Astrocyte of the cerebellum (primary cell): ENCODE data around the gene SCRN2.

Experiments
- DNase-seq: peaks from one replicate; pipeline ENCODE4 v3.0.0-alpha.2; 2011; ENCODE audit warnings: low read depth
- H3K4me3 ChIP-seq: 2 replicates; pipeline ENCODE4 v1.5.1; 2011; ENCODE audit warnings: mild to moderate bottlenecking, low read depth, low read length, moderate library complexity
- CTCF ChIP-seq: IDR thresholded peaks from 2 replicates; pipeline ENCODE4 v1.5.1; 2012; ENCODE audit warnings: low read length, low read depth, moderate library complexity, mild to moderate bottlenecking; ENCODE audit errors: missing control alignments
- in situ Hi-C: cut with HindIII; loops from 2 replicates; pipeline ENCODE4 v1.10.0; 2017; ENCODE audit warnings: low sequenced_read_pairs

Gene SCRN2

DNA sequence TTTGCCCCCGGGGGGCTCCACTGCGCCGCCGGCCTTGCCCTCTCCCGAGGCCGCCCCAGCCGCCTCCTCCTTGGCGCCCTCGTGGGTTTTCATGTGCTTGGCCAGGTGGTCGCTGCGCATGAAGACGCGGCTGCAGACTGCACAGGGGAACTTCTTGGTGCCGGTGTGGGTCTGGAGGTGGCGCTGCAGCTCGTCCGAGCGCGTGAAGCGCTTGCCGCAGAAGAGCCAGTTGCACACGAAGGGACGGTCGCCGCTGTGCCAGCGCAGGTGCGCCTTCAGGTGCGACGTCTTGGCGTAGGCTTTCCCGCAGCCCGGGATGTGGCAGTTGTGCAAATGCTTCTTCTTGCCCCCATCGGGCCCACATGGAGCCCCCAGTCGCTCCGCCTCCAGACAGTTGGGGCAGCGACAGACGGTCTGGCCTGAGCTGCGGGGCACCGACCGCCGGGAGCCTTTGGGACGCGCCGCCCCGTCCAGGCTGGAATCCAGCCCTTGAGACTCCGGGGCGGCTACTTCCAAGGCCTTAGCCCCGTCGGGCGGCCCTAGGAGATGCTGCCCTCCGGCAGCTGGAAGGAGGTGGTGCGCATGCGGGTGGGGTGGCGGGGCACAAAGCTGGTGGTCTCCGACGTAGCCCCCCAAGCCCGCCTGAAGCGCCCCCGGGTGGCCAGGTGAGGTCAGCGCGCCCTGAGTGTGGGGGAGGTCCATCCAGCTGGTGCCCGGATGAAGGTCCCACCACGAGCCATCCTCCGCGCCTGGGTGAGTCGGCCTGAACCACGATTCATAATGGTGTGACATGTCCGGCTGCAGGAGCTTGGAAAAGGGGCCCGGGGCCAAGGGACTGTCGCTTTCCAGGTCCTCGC, 6.5 kb upstream of the SCRN2 start:
- TF ChIP-seq CTCF, result peak; percentile 13
- in situ Hi-C loops, result no loop called here
- DNase-seq, result no peak
- no peak overlapping the region for H3K4me3 ChIP-seq

- no peak for TF ChIP-seq CTCF
- in situ Hi-C loops, result no loop called here
- no peak overlapping the region for H3K4me3 ChIP-seq
- no peak for DNase-seq
These were observed 5.8 kb upstream of the SCRN2 start for GRCh38 chr17:47846716-47847340.

DNA sequence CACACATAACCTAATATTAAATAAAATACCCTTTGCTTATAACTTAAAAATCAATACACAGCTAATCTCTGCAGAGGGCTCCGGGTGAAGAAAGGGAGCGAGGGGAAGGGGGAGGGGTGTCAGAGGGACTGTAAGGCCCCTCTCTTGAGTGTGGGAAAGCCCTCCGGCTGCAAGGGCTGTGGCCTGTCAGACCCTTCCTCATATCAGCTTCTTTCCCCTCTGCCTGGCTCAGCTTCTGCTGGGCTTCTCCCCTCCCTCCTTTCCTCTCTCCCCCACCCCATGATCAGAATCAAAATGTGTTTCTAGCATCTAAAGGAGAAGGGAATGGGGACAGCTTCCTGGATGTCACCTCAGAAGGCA, 4.6 kb upstream of the SCRN2 start:
- in situ Hi-C loops, result no loop called here
- no peak overlapping the region for H3K4me3 ChIP-seq
- no peak for TF ChIP-seq CTCF
- no peak for DNase-seq

DNA sequence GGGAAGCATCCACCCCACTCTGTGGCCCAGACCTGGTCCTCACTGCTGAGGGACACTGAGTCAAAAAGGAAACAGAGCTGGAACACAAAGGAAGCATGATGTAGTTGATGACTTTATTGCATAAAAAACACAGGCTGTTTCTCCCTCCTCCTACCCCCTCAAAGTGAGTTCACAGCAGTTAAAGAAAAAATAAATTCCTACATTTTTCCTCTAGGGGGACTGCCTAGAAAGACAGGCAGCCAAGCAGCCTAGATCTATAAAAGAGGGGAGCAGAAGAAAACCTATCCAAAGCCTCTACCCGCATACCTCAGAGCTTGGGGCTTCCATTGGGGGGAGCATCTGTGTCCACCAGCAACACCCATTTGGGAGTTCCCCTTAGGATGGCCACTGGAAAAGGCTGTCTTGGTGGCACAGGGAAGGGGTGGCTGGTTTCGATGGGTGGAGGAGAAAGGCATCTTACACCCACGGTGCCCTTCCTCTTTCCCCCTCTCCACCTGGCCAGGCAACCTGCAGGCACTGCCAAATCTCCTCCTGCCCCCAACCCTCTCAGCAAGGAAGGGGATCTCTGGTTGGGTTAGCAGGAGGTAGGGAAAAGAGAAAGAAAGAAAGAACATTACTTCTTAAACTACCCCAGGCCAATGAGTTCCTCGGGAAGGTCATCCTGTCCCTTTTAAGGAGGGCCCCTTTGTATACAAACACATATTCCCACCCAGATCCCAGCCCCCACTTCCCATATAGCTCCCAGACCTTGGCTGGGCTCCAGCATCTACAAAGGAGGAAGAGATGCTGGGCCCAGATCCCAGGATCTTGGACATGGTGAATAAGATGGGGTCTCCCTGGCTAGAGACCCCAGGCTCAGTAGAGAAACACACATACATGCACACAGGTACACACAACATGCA, 4.0 kb upstream of the SCRN2 start:
- no peak for DNase-seq
- TF ChIP-seq CTCF, result peak; percentile 50
- in situ Hi-C loops, result no loop called here
- no peak overlapping the region for H3K4me3 ChIP-seq

DNA sequence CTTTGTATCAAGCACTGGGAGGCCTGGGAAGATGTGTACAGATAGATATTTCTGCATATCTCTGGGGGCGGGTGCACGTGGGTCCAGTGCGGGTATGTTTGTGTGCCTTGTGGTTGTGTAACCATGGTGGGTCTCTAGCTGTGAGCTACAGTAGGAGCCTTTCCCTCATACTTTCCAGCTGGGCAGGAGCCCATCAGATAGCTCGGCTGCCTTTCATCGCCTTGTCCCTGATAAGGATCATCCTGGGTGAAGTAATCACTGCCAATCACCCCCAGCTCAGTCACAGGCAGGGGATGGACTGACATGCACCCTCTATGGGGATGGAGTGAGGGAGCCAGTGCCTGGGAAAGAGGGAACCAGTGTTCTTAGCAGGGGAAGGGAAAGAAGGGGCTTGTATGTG, 3.2 kb upstream of the SCRN2 start:
- TF ChIP-seq CTCF, result no peak
- in situ Hi-C loops, result no loop called here
- no peak overlapping the region for H3K4me3 ChIP-seq
- DNase-seq, result no peak

- no peak for DNase-seq
- H3K4me3 ChIP-seq, result no peak overlapping the region
- TF ChIP-seq CTCF, result no peak
- in situ Hi-C loops, result no loop called here
These were observed 2.3 kb upstream of the SCRN2 start for GRCh38 chr17:47843391-47843730.
